WTC11 (cell line): ENCODE data around the gene ZNF600. TPM values are rescaled to one million over a fixed set of nuclear protein-coding genes. Genes with fewer than 3 reads are reported as not detected.
A peak's percentile ranks its signal among the peaks of the same experiment; 100 is the strongest.

ENCODE experiments used
- AFF4 ChIP-seq: sonication (generic); formaldehyde crosslinking; IDR thresholded peaks from 2 replicates; pipeline ENCODE4 v1.8.1; 2023; ENCODE audit warnings: mild to moderate bottlenecking, missing genetic modification reagents, borderline replicate concordance
- CBFB ChIP-seq: sonication (generic); formaldehyde crosslinking; IDR thresholded peaks from 2 replicates; pipeline ENCODE4 v1.8.1; 2022; ENCODE audit warnings: mild to moderate bottlenecking, low read depth, missing genetic modification reagents
- CTCF ChIP-seq: fragments of 200-600 bp; IDR thresholded peaks from 2 replicates; pipeline ENCODE4 v1.8.0; 2022; ENCODE audit warnings: antibody characterized with exemption
- E2F5 ChIP-seq: sonication (generic); formaldehyde crosslinking; IDR thresholded peaks from 2 replicates; pipeline ENCODE4 v1.8.1; 2022; ENCODE audit warnings: mild to moderate bottlenecking, moderate library complexity, missing genetic modification reagents
- FOXP1 ChIP-seq: sonication (generic); formaldehyde crosslinking; IDR thresholded peaks from 2 replicates; pipeline ENCODE4 v1.8.0; 2022; ENCODE audit warnings: missing genetic modification reagents, mild to moderate bottlenecking, moderate library complexity, borderline replicate concordance
- GTF2I ChIP-seq: fragments of 250-450 bp; sonication (Bioruptor Pico); conservative IDR thresholded peaks from 2 replicates; pipeline ENCODE4 v1.4.0; 2021; ENCODE audit warnings: mild to moderate bottlenecking
- PREB ChIP-seq: sonication (generic); formaldehyde crosslinking; IDR thresholded peaks from 2 replicates; pipeline ENCODE4 v1.8.1; 2022; ENCODE audit warnings: mild to moderate bottlenecking, missing genetic modification reagents, moderate library complexity, borderline replicate concordance
- RELA ChIP-seq: sonication (generic); formaldehyde crosslinking; IDR thresholded peaks from 2 replicates; pipeline ENCODE4 v1.8.1; 2022; ENCODE audit warnings: missing genetic modification reagents, mild to moderate bottlenecking, borderline replicate concordance
- SMAD3 ChIP-seq: sonication (generic); formaldehyde crosslinking; IDR thresholded peaks from 2 replicates; pipeline ENCODE4 v1.8.0; 2022; ENCODE audit warnings: missing genetic modification reagents, mild to moderate bottlenecking, borderline replicate concordance
- TEAD1 ChIP-seq: sonication (generic); formaldehyde crosslinking; IDR thresholded peaks from 2 replicates; pipeline ENCODE4 v1.8.0; 2022; ENCODE audit warnings: mild to moderate bottlenecking, missing genetic modification reagents
- TEAD4 ChIP-seq: sonication (generic); formaldehyde crosslinking; IDR thresholded peaks from 2 replicates; pipeline ENCODE4 v1.8.0; 2022; ENCODE audit warnings: mild to moderate bottlenecking, missing genetic modification reagents
- TP53 ChIP-seq: sonication (generic); formaldehyde crosslinking; IDR thresholded peaks from 2 replicates; pipeline ENCODE4 v1.8.1; 2023; ENCODE audit warnings: mild to moderate bottlenecking, missing genetic modification reagents
- ZMAT4 ChIP-seq: fragments of 250-450 bp; sonication (Bioruptor Pico); IDR thresholded peaks from 2 replicates; pipeline ENCODE4 v1.9.0; 2021; ENCODE audit warnings: mild to moderate bottlenecking
- ZNF281 ChIP-seq: sonication (generic); formaldehyde crosslinking; IDR thresholded peaks from 2 replicates; pipeline ENCODE4 v1.8.0; 2023; ENCODE audit warnings: mild to moderate bottlenecking, missing genetic modification reagents
- total RNA-seq: library from RNA; stranded (reverse); gene quantifications from 3 replicates; pipeline ENCODE4 v1.2.3, GENCODE V29; 2021

The ZNF600 gene
- total RNA-seq, 1 experiment from 2014 or later, result 13.2 TPM

GRCh38 chr19:52734893-52735661 is 51.5 kb downstream of the ZNF600 start, which contains the start of gene ZNF611 (continued):
- TF ChIP-seq PREB (CRISPR knock-in tag) (no peak), ZNF281 (no peak), RELA (CRISPR knock-in tag) (no peak), E2F5 (peak; percentile 89), CTCF (peak; percentile 38; the same call in 1 of the 2 replicates), ZMAT4 (CRISPR knock-in tag) (no peak), AFF4 (CRISPR knock-in tag) (no peak), SMAD3 (CRISPR knock-in tag) (no peak), TP53 (no peak), TEAD1 (CRISPR knock-in tag) (no peak; the same call in 1 of the 2 replicates), FOXP1 (CRISPR knock-in tag) (no peak), TEAD4 (CRISPR knock-in tag) (no peak), GTF2I (CRISPR knock-in tag) (no peak), CBFB (CRISPR knock-in tag) (no peak)
- TF ChIP-seq, all 79 proteins: peak for 4
